ENCODE data around the gene VAV2.

DNA sequence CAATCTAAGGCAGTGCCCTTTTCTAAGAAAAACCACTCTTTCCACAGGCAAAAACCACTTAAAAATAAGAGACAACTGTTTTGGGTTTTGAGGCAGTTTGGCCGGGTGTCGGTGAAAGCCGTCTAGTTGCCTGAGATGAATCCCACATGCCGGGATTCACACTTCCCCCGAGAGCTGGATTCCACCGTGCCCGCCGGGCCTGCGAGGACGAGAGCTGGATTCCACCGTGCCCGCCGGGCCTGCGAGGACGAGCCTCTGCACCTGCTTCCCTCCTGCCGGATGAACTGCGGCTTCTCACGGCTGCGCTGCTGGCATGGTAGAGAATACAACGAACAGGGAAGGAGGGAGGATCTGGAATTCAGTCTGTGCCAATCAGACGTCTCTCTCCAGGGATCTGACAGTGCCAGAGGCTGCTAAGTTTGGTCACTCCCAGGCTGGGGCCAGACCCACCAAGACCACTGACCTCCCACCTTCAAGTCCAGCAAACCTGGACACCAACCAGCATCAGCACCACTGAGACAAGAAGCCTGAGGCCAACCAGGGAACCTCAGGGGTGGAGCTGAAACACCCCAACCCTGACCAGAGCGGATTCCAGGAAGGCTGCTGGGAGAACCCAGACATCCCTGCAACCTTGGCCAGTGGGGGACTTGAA, 23.0 kb downstream of the VAV2 start:
- TF ChIP-seq, protein P1, sequence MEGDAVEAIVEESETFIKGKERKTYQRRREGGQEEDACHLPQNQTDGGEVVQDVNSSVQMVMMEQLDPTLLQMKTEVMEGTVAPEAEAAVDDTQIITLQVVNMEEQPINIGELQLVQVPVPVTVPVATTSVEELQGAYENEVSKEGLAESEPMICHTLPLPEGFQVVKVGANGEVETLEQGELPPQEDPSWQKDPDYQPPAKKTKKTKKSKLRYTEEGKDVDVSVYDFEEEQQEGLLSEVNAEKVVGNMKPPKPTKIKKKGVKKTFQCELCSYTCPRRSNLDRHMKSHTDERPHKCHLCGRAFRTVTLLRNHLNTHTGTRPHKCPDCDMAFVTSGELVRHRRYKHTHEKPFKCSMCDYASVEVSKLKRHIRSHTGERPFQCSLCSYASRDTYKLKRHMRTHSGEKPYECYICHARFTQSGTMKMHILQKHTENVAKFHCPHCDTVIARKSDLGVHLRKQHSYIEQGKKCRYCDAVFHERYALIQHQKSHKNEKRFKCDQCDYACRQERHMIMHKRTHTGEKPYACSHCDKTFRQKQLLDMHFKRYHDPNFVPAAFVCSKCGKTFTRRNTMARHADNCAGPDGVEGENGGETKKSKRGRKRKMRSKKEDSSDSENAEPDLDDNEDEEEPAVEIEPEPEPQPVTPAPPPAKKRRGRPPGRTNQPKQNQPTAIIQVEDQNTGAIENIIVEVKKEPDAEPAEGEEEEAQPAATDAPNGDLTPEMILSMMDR (conservative IDR thresholded peaks at IDR 0.05), result no peak
- no peak for TF ChIP-seq ZFX (IDR thresholded peaks at IDR 0.05)

Data from C4-2B (cell line).